CD4-positive, alpha-beta T cell treated with Interferon alpha-2 for 1 hour (primary cell): ENCODE measurements around the gene CHRM1.

Experiments
- DNase-seq, 2 donors: peaks; one replicate each; pipeline ENCODE4 v3.0.0-alpha.2; 2020 to 2022

CHRM1 gene

DNA sequence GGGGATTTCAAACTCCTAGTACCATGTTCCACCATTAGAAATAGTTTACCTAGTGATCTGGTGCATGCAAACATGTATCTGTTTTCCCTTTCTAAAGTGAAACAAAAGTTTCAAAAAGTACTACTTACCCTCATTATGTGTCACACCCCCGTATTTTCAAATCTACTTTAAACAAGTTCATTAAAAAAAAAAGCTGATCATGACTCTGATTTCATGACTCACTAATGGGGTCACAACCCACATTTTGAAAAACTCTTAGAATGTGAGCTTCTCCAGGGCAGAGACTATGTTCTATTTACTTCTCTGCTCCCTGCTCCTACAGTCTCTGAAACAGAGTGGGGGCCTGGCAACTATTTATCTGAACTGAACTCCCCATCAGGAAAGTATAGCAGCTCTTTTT, 18.2 kb downstream of the CHRM1 start:
- no peak for DNase-seq

DNA sequence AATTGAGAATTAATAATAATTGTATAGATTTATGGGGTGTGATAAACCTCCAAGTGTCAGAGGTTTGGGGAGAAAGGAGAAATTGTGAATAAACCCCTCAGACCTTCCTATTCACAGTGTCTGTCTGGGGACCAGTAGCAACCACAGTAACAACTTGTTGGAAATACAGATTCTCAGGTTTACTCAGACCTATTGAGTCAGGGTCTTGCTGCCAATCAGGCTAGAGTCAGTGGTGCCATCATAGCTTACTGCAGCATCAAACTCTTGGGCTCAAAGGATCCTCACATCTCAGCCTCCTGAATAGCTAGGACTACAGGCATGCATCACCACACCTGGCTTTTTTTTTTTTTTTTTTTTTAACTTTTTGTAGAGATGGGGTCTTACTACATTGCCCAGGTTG, 23.1 kb downstream of the CHRM1 start:
- no peak for DNase-seq

DNA sequence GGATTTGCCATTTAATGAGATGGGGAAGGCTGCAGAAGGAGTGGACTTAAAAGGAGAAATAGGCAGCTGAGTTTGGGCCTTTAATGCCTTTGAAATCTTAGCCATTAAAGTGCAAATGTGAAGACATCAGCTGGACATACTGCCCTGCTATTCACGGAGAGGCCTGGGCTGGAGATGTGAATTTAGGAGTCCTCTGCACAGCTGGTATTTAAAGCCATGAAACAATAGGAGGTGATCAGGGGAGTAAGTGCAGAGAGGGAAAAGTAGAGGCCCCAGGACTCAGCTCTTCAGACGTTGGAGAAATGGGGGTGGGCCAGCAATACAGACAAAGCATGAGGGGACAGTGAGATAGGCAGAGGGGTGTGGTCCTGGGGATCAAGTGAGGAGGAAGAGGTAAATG, 23.9 kb downstream of the CHRM1 start:
- DNase-seq, result no peak

DNA sequence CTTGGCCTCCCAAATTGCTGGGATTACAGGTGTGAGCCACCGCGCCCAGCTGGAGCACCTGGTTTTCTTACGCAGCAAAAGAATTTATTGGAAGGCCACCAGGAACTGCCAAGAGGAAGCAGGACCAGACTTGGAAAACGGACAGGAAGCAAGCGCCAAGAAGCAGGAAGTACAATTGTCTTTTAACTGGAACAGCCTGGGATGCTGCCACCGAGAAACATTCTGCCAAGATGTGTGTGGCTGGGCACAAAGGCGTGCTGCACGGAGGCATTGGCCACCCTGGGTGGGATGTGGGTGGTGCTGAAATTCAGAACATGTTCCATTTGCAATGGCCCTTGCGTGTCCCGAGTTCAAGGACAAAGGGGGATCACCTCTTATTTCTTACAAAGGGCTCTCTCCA, 25.1 kb downstream of the CHRM1 start:
- DNase-seq, result no peak

DNA sequence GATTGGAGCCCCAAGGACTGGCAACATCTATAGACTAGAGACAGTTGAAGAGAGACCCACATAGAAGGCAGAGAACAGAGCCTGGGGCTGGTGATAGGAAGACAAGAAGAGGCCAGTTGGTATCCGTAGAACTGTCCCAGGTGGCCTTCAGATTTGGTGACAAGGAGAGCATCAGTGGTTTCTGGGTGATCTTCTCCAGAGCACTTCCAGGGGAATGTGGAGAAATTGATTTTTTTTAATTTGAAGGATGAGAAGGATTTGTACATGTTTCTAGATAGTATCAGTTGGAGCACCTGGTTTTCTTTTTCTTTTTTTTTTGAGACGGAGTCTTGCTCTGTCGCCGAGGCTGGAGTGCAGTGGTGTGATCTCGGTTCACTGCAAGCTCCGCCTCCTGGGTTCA, 25.7 kb downstream of the CHRM1 start:
- no peak for DNase-seq

DNA sequence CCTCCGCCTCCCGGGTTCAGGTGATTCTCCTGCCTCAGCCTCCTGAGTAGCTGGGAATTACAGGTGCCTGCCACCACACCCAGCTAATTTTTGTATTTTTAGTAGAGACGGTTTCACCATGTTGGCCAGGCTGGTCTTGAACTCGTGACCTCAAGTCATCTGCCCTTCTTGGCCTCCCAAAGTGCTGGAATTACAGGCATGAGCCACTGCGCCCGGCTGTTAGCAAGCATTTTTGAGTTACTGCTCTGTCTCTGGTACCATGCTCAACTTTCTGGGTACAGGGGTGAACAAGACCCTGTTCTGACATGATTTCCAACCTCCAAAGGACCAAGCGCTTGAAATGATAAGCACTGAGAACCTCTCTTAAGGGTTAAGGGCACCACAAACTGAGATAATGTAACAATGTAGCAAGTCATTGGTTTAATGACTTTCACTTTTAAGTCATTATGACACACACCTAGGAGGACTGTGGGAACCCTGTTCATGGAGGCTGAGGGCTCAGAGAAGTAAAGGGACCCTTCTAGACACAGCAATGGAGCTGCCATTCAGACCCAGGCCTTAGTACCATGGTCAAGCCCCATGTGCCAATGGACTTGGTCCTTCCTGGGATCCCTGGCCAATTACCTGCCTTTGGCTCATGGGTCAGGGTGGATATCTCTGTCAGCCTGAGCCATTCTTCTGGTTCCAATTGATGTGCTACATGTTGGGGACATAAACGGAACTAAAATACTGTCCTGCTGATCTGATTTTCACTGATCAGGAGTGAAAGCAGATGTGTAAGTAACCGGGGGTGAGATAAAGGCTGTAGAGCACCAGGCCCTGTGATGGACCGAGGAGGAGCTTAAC, 28.9 kb downstream of the CHRM1 start:
- no peak for DNase-seq

DNA sequence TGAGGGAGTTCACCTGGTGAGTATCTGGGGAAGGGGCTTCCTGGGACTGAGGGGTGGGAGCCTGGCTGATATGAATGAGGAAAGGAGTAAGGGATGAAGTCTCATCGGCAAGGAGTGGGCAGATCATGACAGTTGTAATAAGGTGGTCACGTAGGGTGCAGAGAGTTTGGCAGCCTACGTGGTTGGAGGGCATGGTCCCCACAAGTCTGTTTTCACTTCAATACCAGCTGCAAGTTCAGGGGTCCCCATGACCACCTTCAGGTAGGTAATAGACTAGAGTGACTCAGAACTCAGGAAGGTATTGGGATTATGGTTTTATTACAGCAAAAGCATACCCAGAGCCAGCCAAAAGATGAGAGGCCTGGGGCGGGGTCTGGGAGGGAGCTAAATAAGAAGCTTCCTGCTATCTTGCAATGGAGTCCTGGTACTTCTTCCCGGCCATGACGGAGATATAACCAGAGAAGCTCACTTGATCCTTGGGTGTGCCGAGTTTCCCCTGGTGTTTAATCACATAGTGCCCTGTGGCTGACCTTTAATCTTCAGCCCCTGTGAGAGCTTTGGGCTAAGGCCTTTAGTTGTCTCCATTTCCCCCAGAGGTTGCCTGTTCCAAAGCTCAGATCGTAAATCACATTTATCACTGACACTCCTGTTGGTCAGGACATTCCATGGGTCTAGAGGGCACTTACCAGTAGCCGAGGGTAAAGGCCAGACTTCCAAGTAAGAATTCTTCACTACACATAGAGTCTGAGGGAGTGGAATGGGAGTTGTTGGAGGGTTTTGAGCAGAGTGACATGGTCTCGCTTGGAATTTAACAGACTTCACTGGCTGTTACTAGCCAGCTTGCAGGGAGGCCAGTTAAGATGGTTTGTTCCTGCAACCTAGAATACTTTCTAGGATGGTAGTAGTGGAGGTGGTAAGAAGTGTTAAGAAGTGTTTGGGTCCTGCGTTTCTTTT, 31.4 kb downstream of the CHRM1 start:
- DNase-seq, result no peak

DNA sequence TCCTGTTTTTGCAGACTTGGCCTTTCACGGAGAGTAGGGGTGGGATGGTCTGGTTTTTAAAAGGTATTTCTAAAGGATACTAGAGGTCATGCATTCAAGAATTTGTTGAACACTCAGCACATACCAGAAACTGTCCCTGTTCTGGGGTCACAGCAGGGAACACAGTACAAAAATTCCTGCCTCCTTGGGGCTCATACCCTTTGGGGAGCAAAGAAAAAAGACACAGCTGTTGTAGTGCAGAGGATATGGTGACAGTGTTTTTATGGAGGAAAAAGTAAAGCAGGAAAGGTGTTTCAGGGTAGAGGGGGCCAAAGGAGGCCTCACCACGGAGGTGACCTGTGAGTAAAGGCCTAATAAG, 32.1 kb downstream of the CHRM1 start:
- no peak for DNase-seq

DNA sequence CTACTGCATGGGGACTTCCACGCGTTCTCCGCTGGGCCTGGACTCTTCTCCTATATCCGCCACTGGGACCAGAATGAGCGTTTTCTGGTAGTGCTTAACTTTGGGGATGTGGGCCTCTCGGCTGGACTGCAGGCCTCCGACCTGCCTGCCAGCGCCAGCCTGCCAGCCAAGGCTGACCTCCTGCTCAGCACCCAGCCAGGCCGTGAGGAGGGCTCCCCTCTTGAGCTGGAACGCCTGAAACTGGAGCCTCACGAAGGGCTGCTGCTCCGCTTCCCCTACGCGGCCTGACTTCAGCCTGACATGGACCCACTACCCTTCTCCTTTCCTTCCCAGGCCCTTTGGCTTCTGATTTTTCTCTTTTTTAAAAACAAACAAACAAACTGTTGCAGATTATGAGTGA, 32.8 kb downstream of the CHRM1 start:
- DNase-seq, result no peak

DNA sequence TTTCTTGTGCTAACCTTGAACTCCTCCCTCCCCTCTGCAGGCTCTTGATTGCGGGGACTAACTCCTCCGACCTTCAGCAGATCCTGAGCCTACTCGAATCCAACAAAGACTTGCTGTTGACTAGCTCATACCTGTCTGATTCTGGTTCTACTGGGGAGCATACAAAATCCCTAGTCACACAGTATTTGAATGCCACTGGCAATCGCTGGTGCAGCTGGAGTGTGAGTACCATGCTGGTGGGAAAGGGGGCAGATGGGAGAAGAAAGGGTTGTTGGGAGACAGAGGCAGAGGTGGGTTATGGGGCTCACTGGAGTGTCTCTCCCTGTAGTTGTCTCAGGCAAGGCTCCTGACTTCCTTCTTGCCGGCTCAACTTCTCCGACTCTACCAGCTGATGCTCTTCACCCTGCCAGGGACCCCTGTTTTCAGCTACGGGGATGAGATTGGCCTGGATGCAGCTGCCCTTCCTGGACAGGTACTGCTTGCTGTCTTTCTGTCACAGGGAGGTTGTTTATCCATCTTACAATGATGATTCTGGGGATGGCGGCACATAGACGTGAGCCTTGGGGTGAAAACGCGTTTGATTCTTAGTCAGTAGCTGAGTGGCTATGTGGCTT, 35.9 kb downstream of the CHRM1 start:
- DNase-seq, result no peak

DNA sequence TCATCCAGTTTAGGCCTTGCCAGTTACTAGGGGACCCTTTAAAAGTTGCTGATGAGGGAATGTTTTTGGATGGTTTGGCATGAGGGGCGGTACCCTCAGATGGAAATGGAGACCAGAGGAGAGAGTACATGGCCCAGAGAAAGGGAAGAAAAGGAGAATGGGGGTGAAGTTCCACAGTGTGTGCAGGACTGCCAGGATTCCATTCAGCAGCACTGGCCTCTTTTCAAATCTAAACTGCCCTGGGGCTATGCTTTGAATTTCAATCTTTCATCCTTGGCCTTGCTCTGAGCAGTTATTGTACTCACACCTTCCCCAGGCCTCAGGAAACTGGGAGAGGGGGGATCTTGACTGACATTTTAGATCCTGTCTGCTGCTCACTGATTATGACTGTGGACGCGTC, 37.5 kb downstream of the CHRM1 start:
- DNase-seq, result no peak

DNA sequence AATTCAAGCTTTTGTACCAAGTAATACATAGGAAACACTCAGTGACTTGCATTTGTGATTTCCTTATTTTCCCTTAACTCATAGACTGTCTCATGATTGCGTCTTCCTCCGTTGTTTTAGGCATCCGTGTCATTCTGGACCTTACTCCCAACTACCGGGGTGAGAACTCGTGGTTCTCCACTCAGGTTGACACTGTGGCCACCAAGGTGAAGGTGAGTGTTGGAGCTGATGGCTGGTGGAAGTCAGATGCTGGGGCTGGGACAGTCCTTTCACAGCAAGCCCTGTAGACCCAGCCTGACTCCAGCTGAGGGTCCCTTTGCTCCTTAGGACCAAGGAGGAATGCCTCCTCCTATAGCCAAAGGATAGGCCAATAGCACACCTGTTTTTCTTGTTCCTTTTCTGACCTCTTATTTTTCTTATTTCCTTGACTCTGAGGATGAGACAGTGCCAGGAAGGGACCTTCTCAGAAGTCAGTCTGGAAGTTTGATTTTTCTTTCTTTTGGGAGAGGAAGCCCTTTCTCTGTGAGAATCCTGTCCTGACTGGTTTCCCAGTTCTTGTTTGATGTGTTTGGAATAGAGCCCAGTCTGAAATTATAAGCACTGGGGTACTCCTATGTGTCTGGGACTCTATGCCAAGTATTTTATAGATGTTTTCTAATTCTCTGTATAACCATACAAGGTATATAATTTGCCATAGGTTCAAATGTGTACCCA, 38.2 kb downstream of the CHRM1 start:
- DNase-seq, result no peak

DNA sequence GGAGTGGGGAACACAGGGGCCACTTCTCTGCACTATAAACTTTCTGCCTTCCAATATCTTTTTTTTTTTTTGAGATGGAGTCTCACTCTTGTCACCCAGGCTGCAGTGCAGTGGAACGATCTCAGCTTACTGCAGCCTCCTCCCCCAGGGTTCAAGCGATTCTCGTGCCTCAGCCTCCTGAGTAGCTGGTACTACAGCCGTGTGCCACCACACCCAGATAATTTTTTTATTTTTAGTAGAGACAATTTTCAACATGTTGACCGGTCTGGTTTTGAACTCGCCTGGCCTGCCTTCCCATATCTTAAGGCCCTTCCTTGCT, 38.8 kb downstream of the CHRM1 start:
- DNase-seq, result no peak

DNA sequence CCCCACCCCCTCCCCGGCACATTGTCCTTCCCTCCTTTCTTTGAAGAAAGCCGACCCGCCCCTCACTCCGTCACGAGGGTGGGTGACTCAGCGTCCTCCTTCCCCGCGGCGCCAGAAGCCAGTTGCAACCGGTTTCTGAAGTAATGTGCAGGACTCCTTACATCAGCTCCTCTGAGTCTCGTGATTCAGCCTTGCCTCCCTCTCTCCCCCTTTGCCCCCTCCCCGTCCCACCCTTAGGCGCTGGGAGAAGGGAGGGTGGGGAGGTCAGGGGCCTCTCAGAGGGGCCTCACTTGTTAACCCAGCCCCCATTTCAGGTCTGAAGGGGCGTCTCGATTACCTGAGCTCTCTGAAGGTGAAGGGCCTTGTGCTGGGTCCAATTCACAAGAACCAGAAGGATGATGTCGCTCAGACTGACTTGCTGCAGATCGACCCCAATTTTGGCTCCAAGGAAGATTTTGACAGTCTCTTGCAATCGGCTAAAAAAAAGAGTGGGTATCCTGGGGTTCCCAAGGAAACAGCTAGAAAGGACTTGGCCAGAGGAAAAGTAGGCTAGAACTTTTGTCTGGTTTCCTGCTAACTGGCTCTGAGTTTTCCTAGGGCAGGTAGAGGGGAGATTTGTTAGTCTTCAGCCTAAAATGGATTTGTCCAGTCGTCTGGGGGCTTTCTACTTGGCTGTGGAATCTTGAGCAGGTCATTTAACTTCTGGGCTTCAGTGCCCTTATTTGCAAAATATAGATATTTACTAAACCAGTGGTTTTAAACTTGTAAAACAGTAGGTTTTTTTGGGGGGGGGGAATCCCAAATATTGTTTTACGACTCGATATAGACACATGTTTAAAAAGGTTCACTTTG, 39.4 kb downstream of the CHRM1 start:
- peak; percentile 88 to 91 for DNase-seq

DNA sequence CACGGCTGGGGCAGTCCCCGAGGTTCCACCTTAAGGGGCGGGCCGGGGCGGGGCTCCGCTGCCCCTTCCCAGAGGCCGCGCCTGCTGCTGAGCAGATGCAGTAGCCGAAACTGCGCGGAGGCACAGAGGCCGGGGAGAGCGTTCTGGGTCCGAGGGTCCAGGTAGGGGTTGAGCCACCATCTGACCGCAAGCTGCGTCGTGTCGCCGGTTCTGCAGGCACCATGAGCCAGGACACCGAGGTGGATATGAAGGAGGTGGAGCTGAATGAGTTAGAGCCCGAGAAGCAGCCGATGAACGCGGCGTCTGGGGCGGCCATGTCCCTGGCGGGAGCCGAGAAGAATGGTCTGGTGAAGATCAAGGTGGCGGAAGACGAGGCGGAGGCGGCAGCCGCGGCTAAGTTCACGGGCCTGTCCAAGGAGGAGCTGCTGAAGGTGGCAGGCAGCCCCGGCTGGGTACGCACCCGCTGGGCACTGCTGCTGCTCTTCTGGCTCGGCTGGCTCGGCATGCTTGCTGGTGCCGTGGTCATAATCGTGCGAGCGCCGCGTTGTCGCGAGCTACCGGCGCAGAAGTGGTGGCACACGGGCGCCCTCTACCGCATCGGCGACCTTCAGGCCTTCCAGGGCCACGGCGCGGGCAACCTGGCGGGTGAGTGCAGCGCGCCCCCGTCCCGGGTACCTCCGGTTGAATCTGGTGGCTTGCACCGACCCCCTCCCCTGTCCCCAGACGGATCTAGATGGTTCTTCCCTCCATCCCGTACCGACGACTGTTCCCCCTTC, 40.2 kb downstream of the CHRM1 start, which contains the start of gene SLC3A2:
SLC3A2 (plus strand) TSS at position 94 of the 776 bp plus-strand sequence; CDS start at position 222, 128 bp downstream.
- peak; percentile 82 to 86 for DNase-seq

DNA sequence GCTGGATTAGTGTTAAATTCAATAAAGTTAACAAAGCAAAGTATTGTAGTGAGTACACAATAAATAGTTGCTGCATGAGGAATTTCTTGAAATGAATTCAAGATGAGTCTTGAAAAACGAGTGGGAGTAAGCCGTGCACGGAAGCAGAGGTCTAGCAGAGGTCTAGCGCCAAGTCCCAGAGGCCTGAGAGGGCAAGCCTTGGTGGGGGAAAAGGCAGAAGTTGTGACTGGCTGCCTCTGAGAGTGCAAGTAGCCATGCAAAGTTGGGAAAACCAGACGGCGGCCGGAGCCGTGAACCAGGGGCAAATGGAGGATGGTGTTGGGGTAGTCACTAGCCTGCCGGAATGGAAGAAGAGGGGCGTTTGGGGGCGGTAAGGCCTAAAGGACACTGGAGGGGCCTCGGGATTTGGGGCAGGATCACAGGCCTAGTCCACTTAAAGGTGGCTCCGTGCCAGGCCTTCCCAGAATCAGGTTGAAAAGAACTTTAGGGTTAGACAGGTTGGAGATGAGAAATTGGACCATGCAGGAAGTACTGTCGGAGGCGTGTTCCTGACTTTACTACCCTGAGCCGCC, 40.8 kb downstream of the CHRM1 start:
- peak in 1 of 2 donors; percentile 3 for DNase-seq

DNA sequence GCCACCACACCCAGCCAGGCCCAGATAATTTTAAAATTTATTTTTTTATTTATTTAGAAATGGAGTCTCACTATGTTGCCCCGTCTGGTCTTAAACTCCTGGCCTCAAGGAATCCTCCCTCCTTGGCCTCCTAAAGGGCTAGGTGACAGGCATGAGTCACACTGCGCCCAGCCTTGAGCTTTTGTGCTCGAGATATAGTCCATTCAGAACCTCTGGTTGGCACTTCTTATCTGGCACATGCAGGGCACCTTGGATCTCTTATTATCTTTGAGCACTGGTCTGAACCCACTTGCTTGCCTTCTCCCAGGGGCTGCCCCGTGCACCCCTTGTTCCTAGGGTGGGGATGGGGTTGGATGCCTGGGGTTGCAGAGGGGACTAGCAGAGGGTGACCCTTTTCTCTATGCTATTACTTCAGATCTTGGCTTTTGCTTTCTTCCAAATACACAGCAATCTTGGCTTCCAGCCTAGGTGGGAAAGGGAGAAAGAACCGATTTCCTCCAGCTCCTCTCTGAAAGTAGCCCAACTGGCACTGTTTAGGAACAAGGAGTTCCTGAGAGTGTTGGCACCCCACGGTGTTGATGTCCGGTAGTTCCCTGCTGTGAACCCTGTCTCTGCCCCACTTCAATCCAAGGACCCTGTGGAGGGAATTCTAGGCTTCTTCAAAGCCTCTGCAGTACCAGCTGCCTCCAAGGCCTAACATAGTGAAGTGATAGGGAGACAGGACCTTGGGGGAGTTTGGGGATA, 41.8 kb downstream of the CHRM1 start:
- DNase-seq, result no peak

DNA sequence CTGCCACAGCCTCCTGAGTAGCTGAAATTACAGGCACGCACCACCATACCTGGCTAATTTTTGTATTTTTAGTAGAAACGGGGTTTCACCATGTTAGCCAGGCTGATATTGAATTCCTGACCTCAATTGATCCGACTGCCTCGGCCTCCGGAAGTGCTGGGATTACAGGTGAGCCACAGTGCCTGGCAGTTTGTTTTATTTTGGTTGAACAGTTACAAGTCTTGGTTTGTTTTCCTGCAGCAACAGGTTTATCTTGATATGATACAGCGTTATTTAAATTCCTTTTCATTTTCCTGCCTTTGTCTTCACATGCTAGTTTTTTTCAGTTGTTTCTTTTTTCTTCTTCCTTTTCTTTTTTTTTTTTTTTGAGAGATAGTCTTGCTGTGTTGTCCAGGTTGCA, 44.5 kb downstream of the CHRM1 start:
- no peak for DNase-seq

DNA sequence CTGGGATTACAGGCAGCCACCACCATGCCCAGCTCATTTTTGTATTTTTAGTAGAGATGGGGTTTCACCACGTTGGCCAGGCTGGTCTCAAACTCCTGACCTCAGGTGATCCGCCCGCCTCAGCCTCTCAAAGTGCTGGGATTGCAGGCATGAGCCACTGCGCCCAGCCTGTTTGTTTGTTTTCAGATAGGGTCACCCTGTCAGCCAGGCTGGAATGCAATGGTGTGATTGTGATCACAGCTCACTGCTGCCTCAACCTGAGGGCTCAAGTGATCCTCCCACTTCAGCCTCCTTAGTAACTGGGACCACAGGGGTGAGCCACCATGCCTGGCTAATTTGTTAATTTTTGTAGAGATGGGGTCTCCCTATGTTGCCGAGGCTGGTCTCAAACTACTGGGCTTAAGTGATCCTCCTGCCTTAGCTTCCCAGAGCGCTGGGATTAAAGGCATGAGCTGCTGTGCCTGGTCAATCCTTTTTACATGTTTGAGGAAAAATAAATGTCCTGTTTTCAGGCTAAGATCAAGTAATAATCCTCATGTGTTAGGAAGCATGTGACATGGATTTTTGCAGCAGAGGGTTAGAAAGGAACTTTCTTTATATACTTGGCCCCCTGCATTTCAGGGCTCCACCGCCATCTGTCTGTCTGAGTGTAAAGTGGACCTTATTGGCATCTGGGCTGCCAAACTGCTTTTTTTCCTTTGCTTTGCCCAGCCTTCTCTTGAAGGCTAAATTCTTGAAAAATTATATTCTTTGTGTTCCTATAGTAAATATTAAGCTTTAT, 45.3 kb downstream of the CHRM1 start:
- DNase-seq, result no peak
